SH-SY5Y (cell line): Measurements from ENCODE around the gene CMSS1.

ENCODE experiments used
- GATA2 ChIP-seq: IDR thresholded peaks from 2 replicates; pipeline ENCODE4 v1.6.1; 2011; ENCODE audit warnings: mild to moderate bottlenecking, low read depth, low read length
- GATA3 ChIP-seq: IDR thresholded peaks from 2 replicates; pipeline ENCODE4 v1.6.1; 2011; ENCODE audit warnings: low read depth, mild to moderate bottlenecking, low read length, moderate library complexity

GRCh38 chr3:100104442-100104798 is 286.8 kb downstream of the CMSS1 start:
- TF ChIP-seq GATA2 (no peak), GATA3 (no peak)
